ENCODE data around the gene ATP8A2. TPM values are rescaled to one million over a fixed set of nuclear protein-coding genes. Genes with fewer than 3 reads are reported as not detected.

The ATP8A2 gene
- total and polyA plus RNA-seq, 9 of the 15 experiments (the other 6 are each of a cell fraction or from before 2014, with no cell fraction given) = under 0.01 to 0.33 (median 0.06) TPM; not detected in 4

DNA sequence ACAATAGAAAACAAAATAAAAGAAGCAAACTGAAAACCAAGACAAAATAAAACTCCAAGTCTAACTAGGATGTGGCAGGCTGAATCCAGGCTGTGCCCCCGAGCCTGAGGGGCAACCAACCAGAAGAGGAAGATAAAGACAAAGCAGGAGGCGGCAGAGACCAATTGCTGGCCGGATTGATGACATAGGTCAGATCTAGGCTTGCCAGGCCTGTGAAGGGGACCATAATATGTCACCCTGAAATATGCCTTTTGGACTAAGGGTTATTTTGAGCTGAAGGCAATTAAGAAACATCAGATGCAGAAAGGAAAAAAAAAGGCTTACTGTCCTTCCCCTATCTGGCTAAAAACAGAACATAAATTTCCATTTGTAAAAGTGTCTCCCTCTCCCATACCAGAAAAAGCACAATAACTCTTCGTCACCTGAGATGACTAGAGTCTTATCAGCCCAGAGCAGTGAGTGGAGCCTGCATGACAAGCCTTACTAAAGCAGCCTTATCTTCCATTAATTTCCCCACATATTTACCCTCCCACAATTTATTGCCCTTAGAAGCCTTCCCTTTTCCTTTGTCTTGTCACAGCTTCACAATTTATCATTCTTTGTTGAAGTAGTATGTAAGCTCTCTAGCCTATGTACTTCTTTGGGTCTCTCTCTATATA lies 22.8 kb downstream of the ATP8A2 start (continued):
- TF ChIP-seq EGR1 (conservative IDR thresholded peaks at IDR 0.05) (peak; percentile 71), LCOR (CRISPR knock-in tag; IDR thresholded peaks at IDR 0.05) (peak; percentile 84; the same call in 1 of the 2 replicates), E2F8 (IDR thresholded peaks at IDR 0.05; ENCODE audit: low read depth, partially characterized antibody) (no peak), CLOCK (CRISPR knock-in tag; IDR thresholded peaks at IDR 0.05; ENCODE audit: borderline replicate concordance) (no peak), MTA2 (IDR thresholded peaks at IDR 0.05; ENCODE audit: low read depth) (peak; percentile 96), SMARCA4 (IDR thresholded peaks at IDR 0.05) (peak; percentile 99), EP300 (IDR thresholded peaks at IDR 0.05; ENCODE audit: low read length) (peak; percentile 97), NFATC3 (IDR thresholded peaks at IDR 0.05) (peak; percentile 92), STAT5A (IDR thresholded peaks at IDR 0.05; ENCODE audit: borderline replicate concordance, low read length) (peak; percentile 88), MAFF (IDR thresholded peaks at IDR 0.05; ENCODE audit: low read length) (peak; percentile 64; the same call in 1 of the 2 replicates), ZBED1 (IDR thresholded peaks at IDR 0.05) (0 out of 2 replicates have a peak, but pooled peaks have one; percentile 38), EHMT2 (IDR thresholded peaks at IDR 0.05) (peak; percentile 85), NONO (IDR thresholded peaks at IDR 0.05; ENCODE audit: low read depth in 2 of 2, low read length in 1 of 2) (peak in 1 of 2 experiments; percentile 62; a peak in 1 of 4 replicates), PYGO2 (tag; IDR thresholded peaks at IDR 0.05) (peak; percentile 77; the same call in 1 of the 2 replicates), TRIM28 (IDR thresholded peaks at IDR 0.05) (peak; percentile 83), CXXC5 (CRISPR knock-in tag; IDR thresholded peaks at IDR 0.05) (peak; percentile 40; the same call in 1 of the 2 replicates), CBX8 (IDR thresholded peaks at IDR 0.05; ENCODE audit: borderline replicate concordance, extremely low read depth, low read depth, low read length, poor library complexity, severe bottlenecking) (no peak), SRSF1 (IDR thresholded peaks at IDR 0.05; ENCODE audit: low read depth, low read length) (no peak), NFIC (IDR thresholded peaks at IDR 0.05) (peak; percentile 89), RCOR1 (IDR thresholded peaks at IDR 0.05; ENCODE audit: borderline replicate concordance in 1 of 2, low read depth in 2 of 2, low read length in 2 of 2) (peak; percentile 5 to 82; a peak in 2 of 4 replicates)

Data from K562 (cell line).